ENCODE results near the gene ZNF83. TPM values are rescaled to one million over a fixed set of nuclear protein-coding genes. Genes with fewer than 3 reads are reported as not detected.
"Not testable (repeated sequence)": the region's sequence is repeated elsewhere in the genome, so short reads cannot be mapped to it uniquely, and the experiment has no call there.

Gene ZNF83
- total and polyA plus RNA-seq, 9 donors: 50.8 to 84.9 (median 65.2) TPM

DNA sequence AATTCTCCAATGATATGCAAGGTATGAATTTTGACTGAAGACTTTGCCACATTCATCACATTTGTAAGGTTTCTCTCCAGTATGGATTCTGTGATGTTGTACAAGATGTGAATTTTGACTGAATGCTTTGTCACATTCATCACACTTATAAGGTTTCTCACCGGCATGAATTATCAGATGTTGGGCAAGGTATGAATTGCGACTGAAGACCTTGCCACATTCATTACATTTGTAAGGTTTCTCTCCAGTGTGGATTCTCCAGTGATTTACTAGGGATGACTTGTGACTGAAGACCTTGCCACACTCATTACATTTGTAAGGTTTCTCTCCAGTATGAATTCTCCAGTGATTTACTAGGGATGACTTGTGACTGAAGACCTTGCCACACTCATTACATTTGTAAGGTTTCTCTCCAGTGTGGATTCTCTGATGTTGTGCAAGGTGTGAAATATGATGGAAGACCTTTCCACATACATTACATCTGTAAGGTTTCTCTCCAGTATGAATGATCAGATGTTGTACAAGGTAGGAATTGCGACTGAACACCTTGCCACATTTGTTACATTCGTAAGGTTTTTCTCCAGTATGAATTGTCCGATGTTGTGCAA, 24.8 kb downstream of the ZNF83 start:
- DNase-seq: no peak
- Histone ChIP-seq H3K9me3 (no peaks in the 10 kb centered on the region), H3K36me3 (no peaks in the 10 kb centered on the region), H3K4me1 (ENCODE audit: insufficient read depth) (no peaks in the 10 kb centered on the region), H3K4me3 (no peak overlapping the region), H3K27ac (no peak overlapping the region), H3K27me3 (no peaks in the 10 kb centered on the region)
- WGBS, 3 donors: 97 to 98% (median 97%) methylated on average over 5 of the region's 5 CpGs
- intact Hi-C loops (cut with DNase I): no loop called here
- TF ChIP-seq, protein P1, sequence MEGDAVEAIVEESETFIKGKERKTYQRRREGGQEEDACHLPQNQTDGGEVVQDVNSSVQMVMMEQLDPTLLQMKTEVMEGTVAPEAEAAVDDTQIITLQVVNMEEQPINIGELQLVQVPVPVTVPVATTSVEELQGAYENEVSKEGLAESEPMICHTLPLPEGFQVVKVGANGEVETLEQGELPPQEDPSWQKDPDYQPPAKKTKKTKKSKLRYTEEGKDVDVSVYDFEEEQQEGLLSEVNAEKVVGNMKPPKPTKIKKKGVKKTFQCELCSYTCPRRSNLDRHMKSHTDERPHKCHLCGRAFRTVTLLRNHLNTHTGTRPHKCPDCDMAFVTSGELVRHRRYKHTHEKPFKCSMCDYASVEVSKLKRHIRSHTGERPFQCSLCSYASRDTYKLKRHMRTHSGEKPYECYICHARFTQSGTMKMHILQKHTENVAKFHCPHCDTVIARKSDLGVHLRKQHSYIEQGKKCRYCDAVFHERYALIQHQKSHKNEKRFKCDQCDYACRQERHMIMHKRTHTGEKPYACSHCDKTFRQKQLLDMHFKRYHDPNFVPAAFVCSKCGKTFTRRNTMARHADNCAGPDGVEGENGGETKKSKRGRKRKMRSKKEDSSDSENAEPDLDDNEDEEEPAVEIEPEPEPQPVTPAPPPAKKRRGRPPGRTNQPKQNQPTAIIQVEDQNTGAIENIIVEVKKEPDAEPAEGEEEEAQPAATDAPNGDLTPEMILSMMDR (IDR thresholded peaks at IDR 0.05): no peak
- TF ChIP-seq EP300 (IDR thresholded peaks at IDR 0.05): no peak
- no peak for TF ChIP-seq POLR2A (IDR thresholded peaks at IDR 0.05)

DNA sequence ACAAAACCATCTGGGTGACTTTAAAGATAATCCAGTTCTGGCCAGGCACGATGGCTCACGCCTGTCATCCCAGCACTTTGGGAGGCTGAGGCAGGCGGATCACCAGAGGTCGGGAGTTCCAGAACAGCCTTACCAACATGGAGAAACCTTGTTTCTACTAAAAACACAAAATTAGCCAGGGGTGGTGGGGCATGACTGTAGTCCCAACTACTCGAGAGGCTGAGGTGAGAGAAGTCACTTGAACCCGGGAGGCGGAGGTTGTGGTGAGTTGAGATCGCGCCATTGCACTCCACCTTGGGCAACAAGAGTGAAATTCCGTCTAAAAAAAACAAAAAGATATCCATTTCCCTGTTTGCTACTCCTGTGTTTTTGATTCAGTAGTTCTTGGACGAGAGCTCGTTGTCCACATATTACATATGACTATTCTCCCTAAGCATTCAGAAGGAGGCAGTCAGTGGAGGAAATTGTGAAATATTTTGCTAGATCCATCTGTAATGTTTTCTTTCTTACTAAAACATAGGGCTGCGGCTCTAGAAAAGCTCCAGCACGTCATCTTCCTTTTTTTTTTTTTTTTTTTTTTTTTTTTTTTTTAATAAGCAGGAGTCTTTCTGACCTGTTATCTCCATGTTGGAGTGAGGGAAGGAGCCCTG, 34.5 kb downstream of the ZNF83 start:
- intact Hi-C loops (cut with DNase I): no loop called here
- no peak for DNase-seq
- WGBS, 3 donors: 64 to 72% (median 67%) methylated on average over 14 of the region's 14 CpGs
- Histone ChIP-seq H3K4me3 (no peak overlapping the region), H3K9me3 (no peaks in the 10 kb centered on the region), H3K36me3 (no peaks in the 10 kb centered on the region), H3K27ac (no peak overlapping the region), H3K27me3 (no peaks in the 10 kb centered on the region), H3K4me1 (ENCODE audit: insufficient read depth) (peaks cover 9% of the 10 kb centered on the region)
- TF ChIP-seq, protein P1 (IDR thresholded peaks at IDR 0.05): no peak

DNA sequence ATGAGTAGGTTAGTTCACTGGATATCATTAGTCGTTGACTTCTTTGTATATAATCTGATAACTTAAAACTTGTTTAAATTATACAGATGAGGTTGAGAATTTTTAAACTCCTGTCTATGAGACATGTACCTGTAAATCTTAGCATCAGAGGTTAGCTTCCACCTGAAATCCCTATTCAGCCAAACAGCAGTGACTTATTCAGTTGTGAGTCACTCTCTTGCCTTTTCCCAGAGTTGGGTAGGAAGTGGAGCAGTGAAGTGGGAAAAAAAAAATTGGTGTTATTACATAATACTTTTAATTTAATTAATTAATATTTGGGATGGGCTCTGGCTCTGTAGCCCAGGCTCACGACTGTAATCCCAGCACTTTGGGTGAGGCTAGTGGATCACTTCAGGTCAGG, 35.2 kb downstream of the ZNF83 start:
- Histone ChIP-seq H3K4me1 (ENCODE audit: insufficient read depth) (peaks cover 9% of the 10 kb centered on the region), H3K27me3 (no peaks in the 10 kb centered on the region), H3K9me3 (no peaks in the 10 kb centered on the region), H3K36me3 (no peaks in the 10 kb centered on the region), H3K27ac (no peak overlapping the region), H3K4me3 (no peak overlapping the region)
- TF ChIP-seq, protein P1 (IDR thresholded peaks at IDR 0.05): no peak
- intact Hi-C loops (cut with DNase I): no loop called here
- 74 to 82% (median 80%) methylated on average over 2 of the region's 2 CpGs for WGBS, 3 donors
- no peak for DNase-seq

DNA sequence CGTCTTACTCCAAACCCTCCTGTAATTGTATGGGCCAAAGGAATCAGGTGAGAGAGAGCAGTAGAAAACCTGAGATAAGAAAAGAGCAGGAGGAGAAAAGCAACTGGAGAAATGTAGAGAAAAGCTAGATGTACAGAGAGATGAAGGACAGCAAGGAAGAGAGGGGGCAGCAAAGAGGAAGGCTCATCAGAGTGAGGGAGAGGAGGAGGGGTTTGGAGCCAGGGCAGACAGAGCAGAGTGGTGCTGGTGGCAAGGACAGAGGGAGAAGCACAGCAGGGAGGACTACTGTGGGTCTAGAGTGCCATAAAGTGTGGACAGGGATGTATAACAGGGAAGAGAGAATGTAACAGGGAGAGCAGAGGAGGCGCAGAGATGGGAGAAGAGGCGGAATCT, 36.2 kb downstream of the ZNF83 start:
- H3K36me3 ChIP-seq; DNase-seq; H3K4me1 ChIP-seq (ENCODE audit: insufficient read depth); H3K27me3 ChIP-seq; intact Hi-C loops (cut with DNase I); H3K9me3 ChIP-seq: not testable (repeated sequence)
- H3K4me3 ChIP-seq: peak overlapping the region; percentile 54
- peak overlapping the region in 1 of 2 donors; percentile 55 for H3K27ac ChIP-seq
- 41 to 47% (median 44%) methylated on average over 3 of the region's 3 CpGs for WGBS, 3 donors
